Upper lobe of left lung (tissue), 6 donors: Measurements from ENCODE around the gene KSR2. TPM values are rescaled to one million over a fixed set of nuclear protein-coding genes. Genes with fewer than 3 reads are reported as not detected.

Source experiments
- ATAC-seq, 2 donors: fragments of 200-7000 bp; cut with Tn5 transposase; one replicate each; pipeline ENCODE4 v1.9.1; 2022; ENCODE audit warnings: mild to moderate bottlenecking in 2 of 2, moderate library complexity in 2 of 2; ENCODE audit not compliant: low FRiP score in 2 of 2
- DNase-seq, 2 donors: peaks; one replicate each; pipeline ENCODE4 v3.0.0-alpha.2; 2019 to 2020
- H3K27ac ChIP-seq, 4 donors: fragments of 200-600 bp; sonication (generic); one replicate each; pipeline ENCODE4 v1.5.1; 2016 to 2019
- H3K27me3 ChIP-seq, 4 donors: fragments of 200-600 bp; sonication (generic); one replicate each; pipeline ENCODE4 v1.5.1; 2017 to 2019
- H3K36me3 ChIP-seq, 4 donors: fragments of 200-600 bp; sonication (generic); one replicate each; pipeline ENCODE4 v1.5.1; 2016 to 2019
- H3K4me1 ChIP-seq, 4 donors: fragments of 200-600 bp; sonication (generic); one replicate each; pipeline ENCODE4 v1.5.1; 2018 to 2019
- H3K4me3 ChIP-seq, 4 donors: fragments of 200-600 bp; sonication (generic); one replicate each; pipeline ENCODE4 v1.5.1; 2017 to 2019; ENCODE audit warnings: mild to moderate bottlenecking in 2 of 4, moderate library complexity in 1 of 4
- H3K9me3 ChIP-seq, 4 donors: fragments of 200-600 bp; sonication (generic); one replicate each; pipeline ENCODE4 v1.5.1; 2018 to 2019
- CTCF ChIP-seq, 6 experiments: fragments of 450-650 bp in 4 of 6; fragments of 200-600 bp in 2 of 6; sonication (generic) in 2 of 6; IDR thresholded peaks; one replicate each; pipeline ENCODE4 v1.5.1; 2016 to 2019; ENCODE audit warnings: antibody characterized with exemption in 6 of 6
- EP300 ChIP-seq, 4 donors: sonication (generic); formaldehyde crosslinking; IDR thresholded peaks; one replicate each; pipeline ENCODE4 v1.5.1; 2017; ENCODE audit warnings: antibody characterized with exemption in 4 of 4, control low read depth in 2 of 4
- POLR2A ChIP-seq, 4 donors: fragments of 450-650 bp; IDR thresholded peaks; one replicate each; pipeline ENCODE4 v1.5.1; 2016 to 2017; ENCODE audit warnings: antibody characterized with exemption in 4 of 4, mild to moderate bottlenecking in 2 of 4
- POLR2AphosphoS5 ChIP-seq, 2 donors: sonication (generic); formaldehyde crosslinking; IDR thresholded peaks; one replicate each; pipeline ENCODE4 v1.5.1; 2017; ENCODE audit warnings: antibody characterized with exemption in 2 of 2
- WGBS, 2 donors: methylation state at CpG; one replicate each; pipeline ENCODE4 v1.1.5; 2017 to 2018; 5-methylcytosine and 5-hydroxymethylcytosine counted together
- total RNA-seq, 6 donors: library from RNA; depleted of rRNA in 4 of 6; stranded (reverse); fragments of >200 nt in 4 of 6; gene quantifications; one replicate each; pipeline versions ENCODE4 v1.1.0 to v1.2.1, GENCODE V29; 2016 to 2021
- donor health status: DM: no; HTN: no; CAD: no; lungs with moderate emphysema.
- donor health status: DM: no; HTN: yes; CAD: no; lungs with severe emphysema.

The KSR2 gene
- total RNA-seq, 6 donors from 2014 or later, result 0.30 to 3.2 (median 0.85) TPM

GRCh38 chr12:117437516-117438255, 531.1 kb downstream of the KSR2 start:
- DNase-seq, result no peak
- Histone ChIP-seq H3K27me3 (no peaks in the 10 kb centered on the region), H3K4me1 (no peaks in the 10 kb centered on the region), H3K9me3 (no peaks in the 10 kb centered on the region), H3K36me3 (no peaks in the 10 kb centered on the region), H3K27ac (no peak overlapping the region), H3K4me3 (no peak overlapping the region)
- WGBS, 2 donors, result 83 to 87% methylated on average over 10 to 11 of the region's 11 CpGs
- ATAC-seq, result no peak
- TF ChIP-seq POLR2AphosphoS5 (IDR thresholded peaks at IDR 0.05), result no peak
- no peak for TF ChIP-seq POLR2A (IDR thresholded peaks at IDR 0.05)
- no peak for TF ChIP-seq CTCF (IDR thresholded peaks at IDR 0.05)
- no peak for TF ChIP-seq EP300 (IDR thresholded peaks at IDR 0.05)

- Histone ChIP-seq H3K4me1 (no peaks in the 10 kb centered on the region), H3K27ac (no peak overlapping the region), H3K36me3 (no peaks in the 10 kb centered on the region), H3K9me3 (no peaks in the 10 kb centered on the region), H3K4me3 (no peak overlapping the region), H3K27me3 (no peaks in the 10 kb centered on the region)
- 85 to 90% methylated on average over 3 of the region's 3 CpGs for WGBS, 2 donors
- TF ChIP-seq CTCF (IDR thresholded peaks at IDR 0.05), result no peak
- no peak for TF ChIP-seq POLR2AphosphoS5 (IDR thresholded peaks at IDR 0.05)
- no peak for TF ChIP-seq POLR2A (IDR thresholded peaks at IDR 0.05)
- no peak for TF ChIP-seq EP300 (IDR thresholded peaks at IDR 0.05)
- ATAC-seq, result no peak
- DNase-seq, result no peak
These were observed 534.9 kb downstream of the KSR2 start for GRCh38 chr12:117433878-117434277.

GRCh38 chr12:117430246-117430645, 538.5 kb downstream of the KSR2 start:
- Histone ChIP-seq H3K27ac (no peak overlapping the region), H3K4me3 (no peak overlapping the region), H3K4me1 (no peaks in the 10 kb centered on the region), H3K9me3 (no peaks in the 10 kb centered on the region), H3K36me3 (no peaks in the 10 kb centered on the region), H3K27me3 (no peaks in the 10 kb centered on the region)
- DNase-seq, result no peak
- ATAC-seq, result no peak
- TF ChIP-seq CTCF (IDR thresholded peaks at IDR 0.05) (no peak), EP300 (IDR thresholded peaks at IDR 0.05) (no peak), POLR2AphosphoS5 (IDR thresholded peaks at IDR 0.05) (no peak), POLR2A (IDR thresholded peaks at IDR 0.05) (no peak)
- WGBS, 2 donors, result 84 to 86% methylated on average over 6 of the region's 6 CpGs

GRCh38 chr12:117427211-117427610, 541.6 kb downstream of the KSR2 start:
- DNase-seq, result no peak
- Histone ChIP-seq H3K27me3 (no peaks in the 10 kb centered on the region), H3K36me3 (no peaks in the 10 kb centered on the region), H3K4me3 (no peak overlapping the region), H3K27ac (no peak overlapping the region), H3K4me1 (no peaks in the 10 kb centered on the region), H3K9me3 (no peaks in the 10 kb centered on the region)
- TF ChIP-seq CTCF (IDR thresholded peaks at IDR 0.05), result no peak
- no peak for TF ChIP-seq POLR2A (IDR thresholded peaks at IDR 0.05)
- TF ChIP-seq EP300 (IDR thresholded peaks at IDR 0.05), result no peak
- no peak for TF ChIP-seq POLR2AphosphoS5 (IDR thresholded peaks at IDR 0.05)
- WGBS, 2 donors, result 77 to 84% methylated on average over 3 of the region's 3 CpGs
- no peak for ATAC-seq

GRCh38 chr12:117421987-117422386, 546.8 kb downstream of the KSR2 start:
- TF ChIP-seq POLR2AphosphoS5 (IDR thresholded peaks at IDR 0.05) (no peak), EP300 (IDR thresholded peaks at IDR 0.05) (no peak), POLR2A (IDR thresholded peaks at IDR 0.05) (no peak), CTCF (IDR thresholded peaks at IDR 0.05) (no peak)
- Histone ChIP-seq H3K27ac (no peak overlapping the region), H3K4me3 (no peak overlapping the region), H3K4me1 (peaks cover 0 to 3% (median 0%) of the 10 kb centered on the region in 4 donors), H3K36me3 (no peaks in the 10 kb centered on the region), H3K9me3 (no peaks in the 10 kb centered on the region), H3K27me3 (no peaks in the 10 kb centered on the region)
- no peak for ATAC-seq
- no peak for DNase-seq
- 66 to 86% methylated on average over 2 of the region's 2 CpGs for WGBS, 2 donors
